Measurements from ENCODE around the gene C1orf21.

C1orf21 gene

GRCh38 chr1:184661801-184662200 lies 275.0 kb downstream of the C1orf21 start:
- DNase-seq (ENCODE audit: insufficient read length, low spot score) (no peak), FAIRE-seq (no peak)

GRCh38 chr1:184664042-184664660 lies 277.3 kb downstream of the C1orf21 start:
- FAIRE-seq, result peak; percentile 55
- DNase-seq (ENCODE audit: insufficient read length, low spot score), result peak; percentile 73
- no peak for TF ChIP-seq POU2F2 (IDR thresholded peaks at IDR 0.05; ENCODE audit: low read depth, low read length)
- TF ChIP-seq SPI1 (IDR thresholded peaks at IDR 0.05; ENCODE audit: low read depth, low read length), result no peak
- no peak for TF ChIP-seq TAF1 (IDR thresholded peaks at IDR 0.05; ENCODE audit: low read depth, low read length)
- TF ChIP-seq PAX5 (IDR thresholded peaks at IDR 0.05; ENCODE audit: insufficient read depth, low read length, severe bottlenecking), result no peak
- no peak for TF ChIP-seq POLR2AphosphoS5 (IDR thresholded peaks at IDR 0.05; ENCODE audit: low read depth, low read length)
- no peak for TF ChIP-seq POLR2A (IDR thresholded peaks at IDR 0.05; ENCODE audit: low read depth, low read length)

More at GRCh38 chr1:184661801-184662200, 275.0 kb downstream of the C1orf21 start:
- TF ChIP-seq POLR2A (IDR thresholded peaks at IDR 0.05; ENCODE audit: low read depth, low read length) (no peak), POU2F2 (IDR thresholded peaks at IDR 0.05; ENCODE audit: low read depth, low read length) (no peak), SPI1 (IDR thresholded peaks at IDR 0.05; ENCODE audit: low read depth, low read length) (no peak), POLR2AphosphoS5 (IDR thresholded peaks at IDR 0.05; ENCODE audit: low read depth, low read length) (no peak), PAX5 (IDR thresholded peaks at IDR 0.05; ENCODE audit: insufficient read depth, low read length, severe bottlenecking) (no peak), TAF1 (IDR thresholded peaks at IDR 0.05; ENCODE audit: low read depth, low read length) (no peak)

- DNase-seq (ENCODE audit: insufficient read length, low spot score), result no peak
- no peak for FAIRE-seq
- TF ChIP-seq PAX5 (IDR thresholded peaks at IDR 0.05; ENCODE audit: insufficient read depth, low read length, severe bottlenecking), result no peak
- TF ChIP-seq POLR2AphosphoS5 (IDR thresholded peaks at IDR 0.05; ENCODE audit: low read depth, low read length), result no peak
- TF ChIP-seq POLR2A (IDR thresholded peaks at IDR 0.05; ENCODE audit: low read depth, low read length), result no peak
- TF ChIP-seq POU2F2 (IDR thresholded peaks at IDR 0.05; ENCODE audit: low read depth, low read length), result no peak
- no peak for TF ChIP-seq TAF1 (IDR thresholded peaks at IDR 0.05; ENCODE audit: low read depth, low read length)
- TF ChIP-seq SPI1 (IDR thresholded peaks at IDR 0.05; ENCODE audit: low read depth, low read length), result no peak
These were observed 277.8 kb downstream of the C1orf21 start for GRCh38 chr1:184664661-184665060.

GRCh38 chr1:184665360-184665759 lies 278.5 kb downstream of the C1orf21 start:
- TF ChIP-seq POLR2AphosphoS5 (IDR thresholded peaks at IDR 0.05; ENCODE audit: low read depth, low read length), result no peak
- TF ChIP-seq TAF1 (IDR thresholded peaks at IDR 0.05; ENCODE audit: low read depth, low read length), result no peak
- no peak for TF ChIP-seq SPI1 (IDR thresholded peaks at IDR 0.05; ENCODE audit: low read depth, low read length)
- no peak for TF ChIP-seq POLR2A (IDR thresholded peaks at IDR 0.05; ENCODE audit: low read depth, low read length)
- no peak for TF ChIP-seq PAX5 (IDR thresholded peaks at IDR 0.05; ENCODE audit: insufficient read depth, low read length, severe bottlenecking)
- TF ChIP-seq POU2F2 (IDR thresholded peaks at IDR 0.05; ENCODE audit: low read depth, low read length), result no peak
- FAIRE-seq (no peak), DNase-seq (ENCODE audit: insufficient read length, low spot score) (no peak)

GRCh38 chr1:184669391-184669790 lies 282.6 kb downstream of the C1orf21 start:
- TF ChIP-seq POLR2A (IDR thresholded peaks at IDR 0.05; ENCODE audit: low read depth, low read length) (no peak), PAX5 (IDR thresholded peaks at IDR 0.05; ENCODE audit: insufficient read depth, low read length, severe bottlenecking) (no peak), TAF1 (IDR thresholded peaks at IDR 0.05; ENCODE audit: low read depth, low read length) (no peak), POLR2AphosphoS5 (IDR thresholded peaks at IDR 0.05; ENCODE audit: low read depth, low read length) (no peak), POU2F2 (IDR thresholded peaks at IDR 0.05; ENCODE audit: low read depth, low read length) (no peak), SPI1 (IDR thresholded peaks at IDR 0.05; ENCODE audit: low read depth, low read length) (no peak)
- DNase-seq (ENCODE audit: insufficient read length, low spot score) (no peak), FAIRE-seq (no peak)

GRCh38 chr1:184672013-184672726 lies 285.3 kb downstream of the C1orf21 start:
- FAIRE-seq, result no peak
- DNase-seq (ENCODE audit: insufficient read length, low spot score), result no peak
- TF ChIP-seq SPI1 (IDR thresholded peaks at IDR 0.05; ENCODE audit: low read depth, low read length), result no peak
- no peak for TF ChIP-seq TAF1 (IDR thresholded peaks at IDR 0.05; ENCODE audit: low read depth, low read length)
- no peak for TF ChIP-seq POLR2AphosphoS5 (IDR thresholded peaks at IDR 0.05; ENCODE audit: low read depth, low read length)
- TF ChIP-seq POU2F2 (IDR thresholded peaks at IDR 0.05; ENCODE audit: low read depth, low read length), result no peak
- no peak for TF ChIP-seq PAX5 (IDR thresholded peaks at IDR 0.05; ENCODE audit: insufficient read depth, low read length, severe bottlenecking)
- no peak for TF ChIP-seq POLR2A (IDR thresholded peaks at IDR 0.05; ENCODE audit: low read depth, low read length)

GRCh38 chr1:184673305-184673704 lies 286.5 kb downstream of the C1orf21 start:
- no peak for TF ChIP-seq POU2F2 (IDR thresholded peaks at IDR 0.05; ENCODE audit: low read depth, low read length)
- no peak for TF ChIP-seq POLR2AphosphoS5 (IDR thresholded peaks at IDR 0.05; ENCODE audit: low read depth, low read length)
- TF ChIP-seq TAF1 (IDR thresholded peaks at IDR 0.05; ENCODE audit: low read depth, low read length), result no peak
- TF ChIP-seq SPI1 (IDR thresholded peaks at IDR 0.05; ENCODE audit: low read depth, low read length), result no peak
- no peak for TF ChIP-seq POLR2A (IDR thresholded peaks at IDR 0.05; ENCODE audit: low read depth, low read length)
- no peak for TF ChIP-seq PAX5 (IDR thresholded peaks at IDR 0.05; ENCODE audit: insufficient read depth, low read length, severe bottlenecking)
- FAIRE-seq, result no peak
- DNase-seq (ENCODE audit: insufficient read length, low spot score), result no peak

- TF ChIP-seq TAF1 (IDR thresholded peaks at IDR 0.05; ENCODE audit: low read depth, low read length), result no peak
- DNase-seq (ENCODE audit: insufficient read length, low spot score) (no peak), FAIRE-seq (no peak)
These were observed 290.5 kb downstream of the C1orf21 start for GRCh38 chr1:184677344-184677743.

Measured in GM12891 (cell line).